Measurements from ENCODE around the gene COL4A2. TPM values are rescaled to one million over a fixed set of nuclear protein-coding genes. Genes with fewer than 3 reads are reported as not detected.

The COL4A2 gene
- total and polyA plus RNA-seq, 4 donors, result 130 to 334 (median 170) TPM

GRCh38 chr13:110367620-110368019 is 60.5 kb downstream of the COL4A2 start:
- Histone ChIP-seq H3K4me3 (ENCODE audit: low read depth, low read length) (no peak overlapping the region), H3K27me3 (ENCODE audit: control insufficient read depth, insufficient read depth, low read length) (no peaks in the 10 kb centered on the region), H3K9me3 (ENCODE audit: control insufficient read depth, insufficient read depth, low read length) (no peaks in the 10 kb centered on the region), H3K36me3 (ENCODE audit: control insufficient read depth, insufficient read depth, low read length) (no peaks in the 10 kb centered on the region), H3K4me1 (ENCODE audit: control insufficient read depth, insufficient read depth, low read length) (peaks cover 5% of the 10 kb centered on the region), H3K27ac (ENCODE audit: low read depth, low read length) (no peak overlapping the region)
- no peak for DNase-seq (ENCODE audit: low read depth in 4 of 6, low spot score in 6 of 6)
- 17% methylated on average over 2 of the region's 4 CpGs for WGBS (ENCODE audit: insufficient coverage)

GRCh38 chr13:110368408-110368807 is 61.3 kb downstream of the COL4A2 start:
- H3K27ac ChIP-seq (ENCODE audit: low read depth, low read length), result no peak overlapping the region
- no peaks in the 10 kb centered on the region for H3K27me3 ChIP-seq (ENCODE audit: control insufficient read depth, insufficient read depth, low read length)
- H3K9me3 ChIP-seq (ENCODE audit: control insufficient read depth, insufficient read depth, low read length), result no peaks in the 10 kb centered on the region
- H3K4me3 ChIP-seq (ENCODE audit: low read depth, low read length), result no peak overlapping the region
- H3K36me3 ChIP-seq (ENCODE audit: control insufficient read depth, insufficient read depth, low read length), result no peaks in the 10 kb centered on the region
- no CpG with 5 or more reads among the region's 2 CpGs for WGBS (ENCODE audit: insufficient coverage)
- DNase-seq (ENCODE audit: low read depth in 4 of 6, low spot score in 6 of 6), result no peak
- peaks cover 5% of the 10 kb centered on the region for H3K4me1 ChIP-seq (ENCODE audit: control insufficient read depth, insufficient read depth, low read length)

DNA sequence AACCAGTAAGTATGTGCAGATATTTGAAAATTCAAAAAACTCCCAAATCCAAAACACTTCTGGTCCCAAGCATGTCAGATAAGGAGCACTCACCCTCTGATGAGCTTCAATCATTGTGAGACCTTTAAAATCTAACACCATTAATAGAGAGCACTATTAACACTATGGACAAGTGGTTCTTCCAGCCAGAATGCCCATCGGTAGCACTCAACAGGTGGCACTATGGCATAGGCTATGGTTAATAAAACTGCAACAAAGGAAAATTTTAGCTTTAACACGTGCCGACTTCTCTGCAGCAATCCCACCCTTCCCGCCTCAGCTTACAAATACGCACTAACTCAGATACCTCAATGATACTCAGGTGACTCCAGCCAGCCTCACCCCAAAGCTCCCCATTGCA is 62.3 kb downstream of the COL4A2 start:
- no peak for DNase-seq (ENCODE audit: low read depth in 4 of 6, low spot score in 6 of 6)
- H3K27ac ChIP-seq (ENCODE audit: low read depth, low read length), result no peak overlapping the region
- H3K4me3 ChIP-seq (ENCODE audit: low read depth, low read length), result no peak overlapping the region
- 94% methylated on average over 3 of the region's 5 CpGs for WGBS (ENCODE audit: insufficient coverage)
- H3K27me3 ChIP-seq (ENCODE audit: control insufficient read depth, insufficient read depth, low read length), result no peaks in the 10 kb centered on the region
- no peaks in the 10 kb centered on the region for H3K9me3 ChIP-seq (ENCODE audit: control insufficient read depth, insufficient read depth, low read length)
- H3K4me1 ChIP-seq (ENCODE audit: control insufficient read depth, insufficient read depth, low read length), result peaks cover 5% of the 10 kb centered on the region
- H3K36me3 ChIP-seq (ENCODE audit: control insufficient read depth, insufficient read depth, low read length), result no peaks in the 10 kb centered on the region

GRCh38 chr13:110371550-110372465 is 64.7 kb downstream of the COL4A2 start:
- 46% methylated on average over 9 of the region's 20 CpGs for WGBS (ENCODE audit: insufficient coverage)
- Histone ChIP-seq H3K9me3 (ENCODE audit: control insufficient read depth, insufficient read depth, low read length) (no peaks in the 10 kb centered on the region), H3K27me3 (ENCODE audit: control insufficient read depth, insufficient read depth, low read length) (no peaks in the 10 kb centered on the region), H3K27ac (ENCODE audit: low read depth, low read length) (peak overlapping the region; percentile 45), H3K36me3 (ENCODE audit: control insufficient read depth, insufficient read depth, low read length) (no peaks in the 10 kb centered on the region), H3K4me3 (ENCODE audit: low read depth, low read length) (no peak overlapping the region), H3K4me1 (ENCODE audit: control insufficient read depth, insufficient read depth, low read length) (peaks cover 5% of the 10 kb centered on the region)
- DNase-seq (ENCODE audit: low read depth in 4 of 6, low spot score in 6 of 6), result peak in 1 of 6 donors; percentile 35

- H3K4me1 ChIP-seq (ENCODE audit: control insufficient read depth, insufficient read depth, low read length), result peaks cover 8% of the 10 kb centered on the region
- DNase-seq (ENCODE audit: low read depth in 4 of 6, low spot score in 6 of 6), result no peak
- H3K27me3 ChIP-seq (ENCODE audit: control insufficient read depth, insufficient read depth, low read length), result no peaks in the 10 kb centered on the region
- H3K9me3 ChIP-seq (ENCODE audit: control insufficient read depth, insufficient read depth, low read length), result no peaks in the 10 kb centered on the region
- H3K4me3 ChIP-seq (ENCODE audit: low read depth, low read length), result no peak overlapping the region
- H3K27ac ChIP-seq (ENCODE audit: low read depth, low read length), result no peak overlapping the region
- no peaks in the 10 kb centered on the region for H3K36me3 ChIP-seq (ENCODE audit: control insufficient read depth, insufficient read depth, low read length)
These were observed 65.6 kb downstream of the COL4A2 start for GRCh38 chr13:110372676-110373075.

- Histone ChIP-seq H3K9me3 (ENCODE audit: control insufficient read depth, insufficient read depth, low read length) (no peaks in the 10 kb centered on the region), H3K27ac (ENCODE audit: low read depth, low read length) (no peak overlapping the region), H3K4me3 (ENCODE audit: low read depth, low read length) (no peak overlapping the region), H3K27me3 (ENCODE audit: control insufficient read depth, insufficient read depth, low read length) (no peaks in the 10 kb centered on the region), H3K4me1 (ENCODE audit: control insufficient read depth, insufficient read depth, low read length) (peaks cover 8% of the 10 kb centered on the region), H3K36me3 (ENCODE audit: control insufficient read depth, insufficient read depth, low read length) (no peaks in the 10 kb centered on the region)
- DNase-seq (ENCODE audit: low read depth in 4 of 6, low spot score in 6 of 6), result no peak
- 94% methylated on average over 6 of the region's 9 CpGs for WGBS (ENCODE audit: insufficient coverage)
These were observed 66.5 kb downstream of the COL4A2 start for GRCh38 chr13:110373617-110374016.

GRCh38 chr13:110374431-110375370 is 67.6 kb downstream of the COL4A2 start:
- Histone ChIP-seq H3K27ac (ENCODE audit: low read depth, low read length) (no peak overlapping the region), H3K4me1 (ENCODE audit: control insufficient read depth, insufficient read depth, low read length) (peaks cover 10% of the 10 kb centered on the region), H3K36me3 (ENCODE audit: control insufficient read depth, insufficient read depth, low read length) (no peaks in the 10 kb centered on the region), H3K9me3 (ENCODE audit: control insufficient read depth, insufficient read depth, low read length) (no peaks in the 10 kb centered on the region), H3K4me3 (ENCODE audit: low read depth, low read length) (no peak overlapping the region), H3K27me3 (ENCODE audit: control insufficient read depth, insufficient read depth, low read length) (no peaks in the 10 kb centered on the region)
- WGBS (ENCODE audit: insufficient coverage), result 86% methylated on average over 8 of the region's 10 CpGs
- peak in 1 of 6 donors; percentile 51 for DNase-seq (ENCODE audit: low read depth in 4 of 6, low spot score in 6 of 6)

- no peak overlapping the region for H3K27ac ChIP-seq (ENCODE audit: low read depth, low read length)
- DNase-seq (ENCODE audit: low read depth in 4 of 6, low spot score in 6 of 6), result no peak
- no CpG with 5 or more reads among the region's 5 CpGs for WGBS (ENCODE audit: insufficient coverage)
- H3K4me3 ChIP-seq (ENCODE audit: low read depth, low read length), result no peak overlapping the region
- no peaks in the 10 kb centered on the region for H3K36me3 ChIP-seq (ENCODE audit: control insufficient read depth, insufficient read depth, low read length)
- H3K9me3 ChIP-seq (ENCODE audit: control insufficient read depth, insufficient read depth, low read length), result no peaks in the 10 kb centered on the region
- peaks cover 12% of the 10 kb centered on the region for H3K4me1 ChIP-seq (ENCODE audit: control insufficient read depth, insufficient read depth, low read length)
- H3K27me3 ChIP-seq (ENCODE audit: control insufficient read depth, insufficient read depth, low read length), result no peaks in the 10 kb centered on the region
These were observed 69.0 kb downstream of the COL4A2 start for GRCh38 chr13:110376120-110376519.

DNA sequence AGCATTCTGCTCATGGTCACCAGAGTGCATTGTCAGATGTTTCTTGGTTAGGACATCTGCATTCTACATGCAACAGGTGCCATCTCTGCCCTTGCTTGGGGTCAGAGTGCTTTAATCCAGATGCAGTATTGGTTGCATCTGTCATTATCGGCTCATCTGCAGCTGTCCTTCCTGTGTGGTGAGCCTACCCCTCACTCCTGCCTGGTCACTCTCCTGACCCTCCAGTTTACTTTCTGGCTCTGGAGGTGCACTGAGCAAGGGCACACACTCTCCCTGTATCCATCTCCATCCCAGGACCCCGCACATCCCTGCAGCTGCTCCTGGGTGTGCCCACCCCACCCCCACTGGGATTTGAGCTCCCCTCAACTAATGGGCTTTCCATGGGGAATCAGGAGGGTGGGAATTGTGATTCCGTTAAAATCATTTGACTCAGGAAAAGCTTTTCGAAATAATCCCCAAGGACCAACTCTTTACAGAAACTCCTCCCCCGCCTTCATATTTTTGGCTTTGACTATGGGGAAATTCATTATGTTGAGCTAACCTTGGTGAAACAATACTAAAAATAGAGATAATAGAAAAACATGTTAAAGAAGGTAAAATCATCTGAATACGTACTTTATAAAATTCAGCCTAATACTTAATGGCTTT is 70.2 kb downstream of the COL4A2 start:
- Histone ChIP-seq H3K36me3 (ENCODE audit: control insufficient read depth, insufficient read depth, low read length) (no peaks in the 10 kb centered on the region), H3K4me3 (ENCODE audit: low read depth, low read length) (no peak overlapping the region), H3K4me1 (ENCODE audit: control insufficient read depth, insufficient read depth, low read length) (peaks cover 7% of the 10 kb centered on the region), H3K27me3 (ENCODE audit: control insufficient read depth, insufficient read depth, low read length) (no peaks in the 10 kb centered on the region), H3K9me3 (ENCODE audit: control insufficient read depth, insufficient read depth, low read length) (no peaks in the 10 kb centered on the region), H3K27ac (ENCODE audit: low read depth, low read length) (no peak overlapping the region)
- WGBS (ENCODE audit: insufficient coverage), result 96% methylated on average over 2 of the region's 6 CpGs
- DNase-seq (ENCODE audit: low read depth in 4 of 6, low spot score in 6 of 6), result no peak

Data from spinal cord (tissue), 10 donors.